ENCODE measurements around the gene SMAD5.

The SMAD5 gene

GRCh38 chr5:136200761-136201160 is 68.1 kb downstream of the SMAD5 start:
- TF ChIP-seq CTCF (IDR thresholded peaks at IDR 0.05): no peak

DNA sequence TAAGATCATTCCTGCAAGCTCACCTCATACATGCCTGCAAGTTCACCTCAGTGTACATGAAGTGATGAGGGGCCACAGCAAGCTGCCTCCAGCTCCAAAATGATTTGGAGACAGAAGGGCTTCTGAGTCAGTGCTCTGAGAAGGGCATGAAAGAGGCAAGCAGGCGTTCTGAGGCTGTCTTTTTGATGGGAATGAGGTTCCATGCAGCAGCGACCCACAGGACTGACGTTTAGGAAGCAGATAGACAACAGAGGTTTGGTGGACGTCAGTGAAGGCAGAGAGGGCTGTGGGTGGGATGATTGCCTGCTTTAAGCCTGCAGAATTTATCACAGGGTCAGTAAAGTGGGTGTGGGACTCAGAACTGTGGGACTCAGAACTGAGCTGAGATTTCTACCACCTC is 69.2 kb downstream of the SMAD5 start:
- no peak for TF ChIP-seq CTCF (IDR thresholded peaks at IDR 0.05)

DNA sequence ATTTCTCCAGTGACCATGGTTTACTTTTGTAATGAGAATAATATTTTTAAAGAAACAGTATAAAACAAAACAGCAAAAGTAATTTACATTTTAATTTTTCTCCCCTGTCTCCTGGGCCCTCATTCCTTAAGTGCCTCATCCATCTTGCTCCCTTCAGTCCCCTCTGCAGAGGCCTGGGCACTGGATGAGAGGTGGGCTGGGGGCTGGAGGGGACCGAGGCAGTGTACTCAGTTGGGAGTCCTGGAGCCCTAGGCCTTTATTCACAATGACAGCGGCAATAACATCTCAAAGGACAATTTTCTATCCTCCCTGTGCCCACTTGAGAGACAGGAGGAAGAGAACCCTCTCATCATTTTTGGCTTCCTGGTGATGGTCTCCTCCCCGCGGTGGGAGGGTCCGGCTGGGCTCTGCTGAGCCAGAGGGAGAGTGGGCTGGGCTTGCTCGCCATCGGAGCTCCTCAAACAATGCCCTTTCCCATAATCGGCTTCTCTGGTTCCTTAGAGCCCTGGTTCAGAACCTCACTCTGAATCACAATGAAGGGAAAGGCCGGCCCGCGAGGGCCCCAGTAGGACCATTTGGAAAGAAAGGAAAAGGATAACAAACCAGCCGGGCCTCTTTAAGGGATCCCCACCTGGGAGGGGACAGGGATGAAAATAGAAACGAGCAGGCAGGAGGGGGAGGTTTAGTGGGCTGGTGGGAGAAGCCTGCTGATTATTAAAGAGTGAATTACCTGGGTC is 70.0 kb downstream of the SMAD5 start:
- TF ChIP-seq CTCF (IDR thresholded peaks at IDR 0.05): no peak

DNA sequence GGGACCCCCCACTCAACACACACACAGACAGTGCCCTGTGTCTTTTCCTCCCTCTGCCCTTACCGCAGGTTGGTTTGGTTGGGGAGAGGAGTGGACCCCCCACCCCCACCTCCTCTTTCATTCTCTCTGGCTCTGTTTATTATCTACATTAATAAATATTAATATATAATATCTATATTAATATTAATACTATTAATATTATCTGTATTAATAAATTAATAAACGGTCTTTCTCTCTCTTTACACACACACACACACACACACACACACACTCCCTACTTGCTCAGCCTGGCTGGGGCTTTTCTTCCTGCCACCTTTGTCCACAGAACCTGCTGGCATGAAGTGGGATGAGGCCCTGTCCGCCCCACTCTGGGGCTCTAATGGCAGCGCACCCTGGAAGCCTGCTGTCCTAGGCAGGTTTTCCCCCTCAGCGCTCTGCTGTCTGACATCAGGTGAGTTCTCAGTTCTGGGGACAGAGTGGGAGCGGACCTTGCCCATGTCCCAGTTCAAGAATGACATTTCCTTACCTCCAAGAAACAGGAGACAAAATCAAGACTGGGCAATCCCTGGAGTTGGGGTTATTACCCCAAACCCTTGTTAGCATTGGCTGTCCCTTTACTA is 70.8 kb downstream of the SMAD5 start:
- no peak for TF ChIP-seq CTCF (IDR thresholded peaks at IDR 0.05)

GRCh38 chr5:136205061-136205702 is 72.5 kb downstream of the SMAD5 start:
- no peak for TF ChIP-seq CTCF (IDR thresholded peaks at IDR 0.05)

DNA sequence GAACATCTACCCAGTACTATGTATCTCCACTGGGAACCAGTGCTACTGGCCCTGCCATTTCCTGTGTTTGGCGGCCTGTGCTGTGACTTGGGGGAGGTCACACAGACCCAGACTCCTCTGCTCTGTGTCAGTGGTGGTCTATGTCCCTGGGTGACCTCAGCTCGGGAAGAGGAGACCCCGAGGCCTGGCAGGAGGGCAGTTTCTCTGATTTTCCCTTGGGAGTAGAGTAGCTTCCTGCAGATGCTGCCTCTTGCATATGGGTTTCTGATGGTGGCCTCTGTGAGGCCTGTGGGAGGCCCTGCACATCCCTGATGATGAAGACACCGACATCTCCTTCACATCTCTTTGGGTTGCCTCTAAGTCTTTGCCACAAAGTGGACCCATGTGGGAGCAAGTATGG is 73.3 kb downstream of the SMAD5 start:
- no peak for TF ChIP-seq CTCF (IDR thresholded peaks at IDR 0.05)

GRCh38 chr5:136206361-136206760 is 73.7 kb downstream of the SMAD5 start:
- TF ChIP-seq CTCF (IDR thresholded peaks at IDR 0.05): no peak

Data from LNCAP (cell line).